ENCODE results near the gene PNLDC1. TPM values are rescaled to one million over a fixed set of nuclear protein-coding genes. Genes with fewer than 3 reads are reported as not detected.
"Not testable (repeated sequence)": the region's sequence is repeated elsewhere in the genome, so short reads cannot be mapped to it uniquely, and the experiment has no call there.

PNLDC1 gene
- total RNA-seq, 1 donor from 2014 or later = not detected

- no peak for DNase-seq (ENCODE audit: low read depth)
- TF ChIP-seq, protein P1, sequence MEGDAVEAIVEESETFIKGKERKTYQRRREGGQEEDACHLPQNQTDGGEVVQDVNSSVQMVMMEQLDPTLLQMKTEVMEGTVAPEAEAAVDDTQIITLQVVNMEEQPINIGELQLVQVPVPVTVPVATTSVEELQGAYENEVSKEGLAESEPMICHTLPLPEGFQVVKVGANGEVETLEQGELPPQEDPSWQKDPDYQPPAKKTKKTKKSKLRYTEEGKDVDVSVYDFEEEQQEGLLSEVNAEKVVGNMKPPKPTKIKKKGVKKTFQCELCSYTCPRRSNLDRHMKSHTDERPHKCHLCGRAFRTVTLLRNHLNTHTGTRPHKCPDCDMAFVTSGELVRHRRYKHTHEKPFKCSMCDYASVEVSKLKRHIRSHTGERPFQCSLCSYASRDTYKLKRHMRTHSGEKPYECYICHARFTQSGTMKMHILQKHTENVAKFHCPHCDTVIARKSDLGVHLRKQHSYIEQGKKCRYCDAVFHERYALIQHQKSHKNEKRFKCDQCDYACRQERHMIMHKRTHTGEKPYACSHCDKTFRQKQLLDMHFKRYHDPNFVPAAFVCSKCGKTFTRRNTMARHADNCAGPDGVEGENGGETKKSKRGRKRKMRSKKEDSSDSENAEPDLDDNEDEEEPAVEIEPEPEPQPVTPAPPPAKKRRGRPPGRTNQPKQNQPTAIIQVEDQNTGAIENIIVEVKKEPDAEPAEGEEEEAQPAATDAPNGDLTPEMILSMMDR (conservative IDR thresholded peaks at IDR 0.05; ENCODE audit: low read depth, low read length) = no peak
These were observed 37.4 kb downstream of the PNLDC1 start for GRCh38 chr6:159837511-159837910.

DNA sequence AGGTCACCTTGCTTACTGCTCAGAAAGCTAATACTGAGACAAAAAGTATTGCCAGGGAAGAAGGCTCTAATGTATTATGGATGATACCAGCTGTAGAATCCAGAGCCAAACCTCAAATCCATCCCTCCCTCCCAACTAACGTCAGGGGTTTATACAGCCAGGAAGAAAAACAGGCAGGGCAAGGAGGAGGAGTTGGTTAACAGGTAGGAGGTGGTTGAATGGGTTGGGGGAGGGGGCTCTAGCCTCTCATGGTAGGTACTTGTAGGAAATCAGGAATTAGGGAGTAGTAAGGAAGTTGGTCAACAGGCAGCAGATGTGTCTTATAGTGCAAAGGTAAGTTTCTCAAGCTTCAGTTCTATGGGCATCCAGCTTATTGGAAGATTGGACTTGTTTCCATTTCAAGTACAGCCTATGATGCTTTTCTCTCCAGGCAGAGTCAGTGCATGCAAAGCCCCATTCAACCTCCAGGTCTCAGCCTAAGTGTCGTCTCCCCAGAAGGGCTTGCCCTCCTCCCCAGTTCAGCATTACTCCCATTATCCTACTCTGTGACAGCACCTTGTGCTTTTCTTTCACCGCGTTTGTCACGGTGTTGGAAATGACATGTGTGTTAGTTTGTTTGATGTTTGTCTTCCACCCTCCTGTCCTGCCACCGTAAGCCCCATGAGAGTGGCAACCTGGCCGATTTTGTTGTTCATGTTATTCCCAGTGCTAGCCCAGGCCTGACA, 38.1 kb downstream of the PNLDC1 start:
- TF ChIP-seq, protein P1 (conservative IDR thresholded peaks at IDR 0.05; ENCODE audit: low read depth, low read length) = no peak
- no peak overlapping the region for H3K4me3 ChIP-seq (ENCODE audit: low read depth, low read length)
- no peak for DNase-seq (ENCODE audit: low read depth)

More at GRCh38 chr6:159837511-159837910, 37.4 kb downstream of the PNLDC1 start:
- no peak overlapping the region for H3K4me3 ChIP-seq (ENCODE audit: low read depth, low read length)

- no peak for DNase-seq (ENCODE audit: low read depth)
- TF ChIP-seq, protein P1 (conservative IDR thresholded peaks at IDR 0.05; ENCODE audit: low read depth, low read length) = peak; percentile 65
- H3K4me3 ChIP-seq (ENCODE audit: low read depth, low read length) = no peak overlapping the region
These were observed 42.0 kb downstream of the PNLDC1 start for GRCh38 chr6:159842035-159842434.

DNA sequence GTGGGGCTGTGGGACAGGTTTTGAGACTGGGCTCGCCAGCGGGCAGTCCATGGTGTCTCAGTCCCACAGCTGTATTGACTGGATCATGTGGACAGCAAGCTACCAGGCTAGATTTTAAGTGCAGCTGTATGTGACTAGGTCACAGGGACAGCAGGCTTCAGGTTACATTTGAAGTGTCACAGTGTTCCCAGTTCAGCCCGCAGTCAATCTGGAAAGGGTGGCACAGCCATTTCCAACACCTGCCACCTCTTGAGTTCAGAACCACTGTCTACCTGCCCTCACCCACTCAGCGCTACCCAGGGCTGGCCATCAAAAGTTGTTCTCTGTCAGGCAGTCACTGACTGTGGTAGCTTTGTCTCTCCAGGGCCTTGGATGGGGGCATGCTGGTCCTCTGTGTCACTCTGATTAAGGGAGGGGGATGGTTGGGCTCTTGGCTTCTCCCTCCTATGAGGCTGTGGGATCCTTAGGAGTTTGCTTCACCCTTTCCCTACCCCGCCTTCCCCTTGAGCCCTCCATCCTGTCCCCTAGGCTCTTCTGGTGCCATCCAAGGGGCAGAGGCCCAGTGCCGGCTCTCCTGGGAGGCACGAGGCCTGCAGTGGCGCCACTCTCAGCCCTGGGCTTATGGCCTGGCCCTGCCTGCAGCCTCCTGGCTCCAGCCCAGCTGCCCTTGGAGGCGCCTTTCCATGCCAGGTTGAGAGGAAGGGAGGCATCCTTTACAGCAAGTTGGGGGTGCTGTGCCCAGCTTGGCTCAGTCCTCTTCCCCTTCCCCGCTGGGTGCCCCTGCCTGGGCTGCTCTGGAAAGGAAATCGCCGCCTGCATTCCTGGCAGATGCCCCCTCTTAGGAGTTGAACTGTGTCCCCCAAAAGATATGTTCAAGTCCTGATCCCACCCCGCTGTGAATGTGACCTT, 44.9 kb downstream of the PNLDC1 start:
- no peak for DNase-seq (ENCODE audit: low read depth)
- no peak overlapping the region for H3K4me3 ChIP-seq (ENCODE audit: low read depth, low read length)
- TF ChIP-seq, protein P1 (conservative IDR thresholded peaks at IDR 0.05; ENCODE audit: low read depth, low read length) = no peak

- DNase-seq (ENCODE audit: low read depth) = not testable (repeated sequence)
These were observed 48.5 kb downstream of the PNLDC1 start for GRCh38 chr6:159848552-159848951.

GRCh38 chr6:159849851-159850250, 49.8 kb downstream of the PNLDC1 start:
- not testable (repeated sequence) for H3K4me3 ChIP-seq (ENCODE audit: low read depth, low read length); DNase-seq (ENCODE audit: low read depth)

More at GRCh38 chr6:159848552-159848951, 48.5 kb downstream of the PNLDC1 start:
- H3K4me3 ChIP-seq (ENCODE audit: low read depth, low read length) = not testable (repeated sequence)

DNA sequence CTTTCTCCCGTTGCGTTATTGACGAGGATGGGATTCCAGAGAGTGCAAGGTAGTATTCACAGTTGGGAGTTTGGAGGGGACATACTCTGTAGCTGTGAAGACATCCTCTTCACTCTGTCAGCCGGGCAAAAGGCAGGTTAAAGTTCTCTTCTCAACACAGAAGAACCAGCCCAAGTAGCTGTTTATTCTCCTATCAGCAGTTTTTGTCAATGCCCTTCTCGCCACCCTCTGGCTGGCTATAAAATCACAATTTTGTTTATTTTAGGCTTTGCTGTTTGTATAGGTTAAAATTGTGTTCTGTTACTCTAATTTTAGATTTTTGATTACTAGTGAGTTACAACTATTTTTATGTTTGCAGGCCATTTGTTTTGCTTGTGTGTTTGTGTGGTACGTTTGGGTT, 52.8 kb downstream of the PNLDC1 start:
- no peak overlapping the region for H3K4me3 ChIP-seq (ENCODE audit: low read depth, low read length)
- TF ChIP-seq, protein P1 (conservative IDR thresholded peaks at IDR 0.05; ENCODE audit: low read depth, low read length) = peak; percentile 44
- no peak for DNase-seq (ENCODE audit: low read depth)

Data from epithelial cell of proximal tubule (primary cell).